Measurements from ENCODE around the gene SMIM14. TPM values are rescaled to one million over a fixed set of nuclear protein-coding genes. Genes with fewer than 3 reads are reported as not detected.

SMIM14 gene
- total RNA-seq, 1 donor from 2014 or later: 32.1 TPM

GRCh38 chr4:39608451-39608850 is 30.2 kb downstream of the SMIM14 start:
- H3K36me3 Mint-ChIP-seq: peaks cover 19% of the 10 kb centered on the region
- no peak overlapping the region for H3K27ac Mint-ChIP-seq
- peaks cover 5% of the 10 kb centered on the region for H3K9me3 Mint-ChIP-seq
- no peak overlapping the region for H3K4me3 Mint-ChIP-seq
- DNase-seq (ENCODE audit: extremely low spot score, unreplicated experiment): no peak
- TF ChIP-seq CTCF (conservative IDR thresholded peaks at IDR 0.05): no peak
- peaks cover 6% of the 10 kb centered on the region for H3K4me1 Mint-ChIP-seq (ENCODE audit: unreplicated experiment)
- no peaks in the 10 kb centered on the region for H3K27me3 Mint-ChIP-seq

DNA sequence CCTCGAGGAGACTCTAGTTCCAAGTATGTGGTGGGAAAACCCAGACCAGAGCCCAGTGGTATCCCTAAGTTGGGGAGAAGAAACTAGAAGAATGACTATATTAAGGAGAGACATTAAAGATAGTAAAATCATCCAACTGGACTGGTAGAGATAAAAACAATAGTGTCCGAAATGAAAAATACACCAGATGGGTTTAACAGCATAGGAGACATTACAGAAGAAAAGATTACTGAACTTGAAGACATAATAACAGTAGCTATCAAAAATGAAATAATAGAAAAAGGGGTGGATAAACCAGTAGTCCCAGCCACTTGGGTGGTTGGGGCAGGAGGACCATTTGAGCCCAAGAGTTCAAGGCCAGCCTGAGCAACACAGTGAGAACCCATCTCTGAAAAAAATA is 31.9 kb downstream of the SMIM14 start:
- Mint-ChIP-seq H3K27ac (no peak overlapping the region), H3K27me3 (no peaks in the 10 kb centered on the region), H3K4me1 (ENCODE audit: unreplicated experiment) (no peaks in the 10 kb centered on the region), H3K4me3 (no peak overlapping the region), H3K9me3 (peaks cover 5% of the 10 kb centered on the region), H3K36me3 (peaks cover 19% of the 10 kb centered on the region)
- TF ChIP-seq CTCF (conservative IDR thresholded peaks at IDR 0.05): no peak
- no peak for DNase-seq (ENCODE audit: extremely low spot score, unreplicated experiment)

GRCh38 chr4:39597695-39598381 is 40.8 kb downstream of the SMIM14 start:
- Mint-ChIP-seq H3K27me3 (no peaks in the 10 kb centered on the region), H3K9me3 (no peaks in the 10 kb centered on the region), H3K4me1 (ENCODE audit: unreplicated experiment) (peaks cover 4% of the 10 kb centered on the region), H3K27ac (no peak overlapping the region), H3K4me3 (no peak overlapping the region), H3K36me3 (peaks cover 9% of the 10 kb centered on the region)
- DNase-seq (ENCODE audit: extremely low spot score, unreplicated experiment): no peak
- no peak for TF ChIP-seq CTCF (conservative IDR thresholded peaks at IDR 0.05)

DNA sequence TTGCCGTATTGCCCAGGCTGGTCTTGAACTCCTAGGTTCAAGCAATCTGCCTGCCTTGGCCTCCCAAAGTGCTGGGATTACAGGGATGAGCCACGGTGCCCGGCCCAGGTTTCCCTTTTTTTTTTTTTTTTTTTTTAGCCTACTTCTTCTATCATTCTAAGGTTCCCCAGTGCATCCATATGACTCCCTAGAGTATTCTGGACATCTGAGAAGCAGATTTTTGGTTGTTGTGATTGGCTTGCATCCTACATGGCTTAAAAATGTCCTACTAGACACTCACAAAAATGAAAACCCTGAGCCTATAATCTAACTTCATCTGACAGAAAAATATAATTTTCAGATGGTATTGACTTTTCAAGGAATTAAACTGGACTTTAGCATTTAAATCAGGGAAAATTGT is 41.7 kb downstream of the SMIM14 start:
- no peak overlapping the region for H3K27ac Mint-ChIP-seq
- no peak for TF ChIP-seq CTCF (conservative IDR thresholded peaks at IDR 0.05)
- no peaks in the 10 kb centered on the region for H3K9me3 Mint-ChIP-seq
- H3K36me3 Mint-ChIP-seq: peaks cover 9% of the 10 kb centered on the region
- H3K4me3 Mint-ChIP-seq: no peak overlapping the region
- H3K27me3 Mint-ChIP-seq: no peaks in the 10 kb centered on the region
- no peak for DNase-seq (ENCODE audit: extremely low spot score, unreplicated experiment)
- H3K4me1 Mint-ChIP-seq (ENCODE audit: unreplicated experiment): peaks cover 4% of the 10 kb centered on the region

GRCh38 chr4:39591290-39591689 is 47.4 kb downstream of the SMIM14 start:
- Mint-ChIP-seq H3K27me3 (no peaks in the 10 kb centered on the region), H3K4me3 (no peak overlapping the region), H3K9me3 (no peaks in the 10 kb centered on the region), H3K36me3 (no peaks in the 10 kb centered on the region), H3K4me1 (ENCODE audit: unreplicated experiment) (no peaks in the 10 kb centered on the region), H3K27ac (no peak overlapping the region)
- DNase-seq (ENCODE audit: extremely low spot score, unreplicated experiment): no peak
- peak; percentile 6 for TF ChIP-seq CTCF (conservative IDR thresholded peaks at IDR 0.05)
